Bronchial epithelial cell (primary cell): ENCODE results near the gene NT5C1A. TPM values are rescaled to one million over a fixed set of nuclear protein-coding genes. Genes with fewer than 3 reads are reported as not detected.

Source experiments
- DNase-seq: peaks from one replicate; pipeline ENCODE4 v3.0.0-alpha.2; 2010; ENCODE audit warnings: low read depth
- FAIRE-seq: peaks from 2 replicates; lab custom pipeline; 2011; peaks lifted over from hg19 to GRCh38; lab: Jason Lieb, UNC
- H3K27me3 ChIP-seq: 2 replicates; pipeline ENCODE4 v1.5.1; 2011; ENCODE audit warnings: low read length; ENCODE audit not compliant: control insufficient read depth, insufficient read depth
- H3K36me3 ChIP-seq: 2 replicates; pipeline ENCODE4 v1.5.1; 2011; ENCODE audit warnings: low read length; ENCODE audit not compliant: control insufficient read depth, insufficient read depth
- H3K4me3 ChIP-seq: 2 replicates; pipeline ENCODE4 v1.5.1; 2011; ENCODE audit warnings: mild to moderate bottlenecking, low read depth, low read length, control low read depth
- CTCF ChIP-seq: IDR thresholded peaks from 2 replicates; pipeline ENCODE4 v1.5.1; 2011; ENCODE audit warnings: mild to moderate bottlenecking, moderate library complexity, low read length, control low read depth, inconsistent platforms; ENCODE audit not compliant: insufficient read depth, severe bottlenecking
- total RNA-seq: library from RNA; depleted of rRNA; stranded (reverse); fragments of >200 nt; gene quantifications from 2 replicates; pipeline ENCODE4 v1.2.1, GENCODE V29; 2014

Gene NT5C1A
- total RNA-seq, 1 donor from 2014 or later: not detected

GRCh38 chr1:39700348-39700747 is 28.4 kb upstream of the NT5C1A start:
- Histone ChIP-seq H3K4me3 (no peak overlapping the region), H3K36me3 (no peaks in the 10 kb centered on the region), H3K27me3 (peaks cover 8% of the 10 kb centered on the region)
- FAIRE-seq (no peak), DNase-seq (no peak)
- TF ChIP-seq CTCF: no peak

- Histone ChIP-seq H3K27me3 (peaks cover 8% of the 10 kb centered on the region), H3K4me3 (no peak overlapping the region), H3K36me3 (no peaks in the 10 kb centered on the region)
- no peak for DNase-seq
- no peak for TF ChIP-seq CTCF
- no peak for FAIRE-seq
Observed at GRCh38 chr1:39699419-39699818, 27.5 kb upstream of the NT5C1A start.

- no peak for TF ChIP-seq CTCF
- Histone ChIP-seq H3K4me3 (no peak overlapping the region), H3K36me3 (no peaks in the 10 kb centered on the region), H3K27me3 (peaks cover 8% of the 10 kb centered on the region)
- DNase-seq (no peak), FAIRE-seq (no peak)
Observed at GRCh38 chr1:39698568-39698967, 26.7 kb upstream of the NT5C1A start.

- FAIRE-seq (no peak), DNase-seq (no peak)
- Histone ChIP-seq H3K4me3 (no peak overlapping the region), H3K36me3 (no peaks in the 10 kb centered on the region), H3K27me3 (peaks cover 15% of the 10 kb centered on the region)
- TF ChIP-seq CTCF: no peak
Observed at GRCh38 chr1:39696448-39696847, 24.5 kb upstream of the NT5C1A start.

GRCh38 chr1:39695016-39695415 is 23.1 kb upstream of the NT5C1A start:
- H3K4me3 ChIP-seq: no peak overlapping the region
- FAIRE-seq (no peak), DNase-seq (no peak)
- H3K36me3 ChIP-seq: no peaks in the 10 kb centered on the region
- TF ChIP-seq CTCF: no peak
- H3K27me3 ChIP-seq: peaks cover 15% of the 10 kb centered on the region

- TF ChIP-seq CTCF: no peak
- Histone ChIP-seq H3K27me3 (peaks cover 18% of the 10 kb centered on the region), H3K36me3 (no peaks in the 10 kb centered on the region), H3K4me3 (no peak overlapping the region)
- FAIRE-seq (no peak), DNase-seq (peak; percentile 51)
Observed at GRCh38 chr1:39694026-39694425, 22.1 kb upstream of the NT5C1A start.
